Activated CD4-positive, alpha-beta T cell treated with anti-CD3 and anti-CD28 coated beads, Interleukin-2, amount 10 ng/mL, durations not matched to agents 24 days and 14 days (primary cell): ENCODE results near the gene ARHGEF28. TPM values are rescaled to one million over a fixed set of nuclear protein-coding genes. Genes with fewer than 3 reads are reported as not detected.

ENCODE experiments used
- DNase-seq: peaks from one replicate; pipeline ENCODE4 v3.0.0; 2022
- H3K27ac Mint-ChIP-seq: one replicate; pipeline ENCODE4 v1.8.0; 2022; ENCODE audit warnings: mild to moderate bottlenecking, mixed read lengths
- H3K27me3 Mint-ChIP-seq: one replicate; pipeline ENCODE4 v1.8.0; 2022; ENCODE audit warnings: mixed read lengths
- H3K36me3 Mint-ChIP-seq: one replicate; pipeline ENCODE4 v1.8.0; 2022; ENCODE audit warnings: low read depth, mild to moderate bottlenecking, mixed read lengths
- H3K4me1 Mint-ChIP-seq: one replicate; pipeline ENCODE4 v1.8.0; 2021; ENCODE audit warnings: mixed read lengths
- H3K4me3 Mint-ChIP-seq: one replicate; pipeline ENCODE4 v1.8.0; 2022; ENCODE audit warnings: mild to moderate bottlenecking, moderate library complexity, mixed read lengths
- H3K9me3 Mint-ChIP-seq: one replicate; pipeline ENCODE4 v1.8.0; 2021; ENCODE audit warnings: mixed read lengths
- intact Hi-C: fragments of 100-400 bp; cut with micrococcal nuclease; formaldehyde crosslinking; loops from one replicate; pipeline ENCODE4 v1.15.1; 2023
- total RNA-seq: library from RNA; stranded (reverse); gene quantifications from 2 replicates; pipeline ENCODE4 v1.2.3, GENCODE V29; 2022

Gene ARHGEF28
- total RNA-seq, 1 donor from 2014 or later = 0.14 TPM

DNA sequence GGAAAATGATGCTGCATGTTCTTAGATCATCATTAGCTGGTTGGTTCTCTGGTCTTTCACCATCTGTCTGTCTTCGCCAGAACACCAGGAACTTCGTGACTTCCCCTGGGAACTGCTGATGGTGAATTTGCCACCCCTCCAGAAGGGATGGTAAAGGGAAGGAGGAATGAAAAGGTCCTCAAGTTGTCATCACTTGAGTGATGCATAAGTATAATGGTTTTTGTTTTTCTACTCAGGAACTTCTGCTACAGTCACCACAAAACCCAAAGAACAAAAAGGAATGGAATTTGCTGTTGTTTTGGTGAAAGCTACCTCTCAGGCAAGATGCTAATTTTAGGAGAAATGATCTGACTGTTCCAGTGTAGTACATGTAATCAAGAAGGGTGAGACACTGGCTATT, 328.4 kb downstream of the ARHGEF28 start:
- Mint-ChIP-seq H3K36me3 (no peaks in the 10 kb centered on the region), H3K27ac (no peak overlapping the region), H3K4me3 (no peak overlapping the region), H3K4me1 (no peaks in the 10 kb centered on the region), H3K9me3 (peaks cover 8% of the 10 kb centered on the region), H3K27me3 (peaks cover 2% of the 10 kb centered on the region)
- DNase-seq = no peak
- intact Hi-C loops = no loop called here

DNA sequence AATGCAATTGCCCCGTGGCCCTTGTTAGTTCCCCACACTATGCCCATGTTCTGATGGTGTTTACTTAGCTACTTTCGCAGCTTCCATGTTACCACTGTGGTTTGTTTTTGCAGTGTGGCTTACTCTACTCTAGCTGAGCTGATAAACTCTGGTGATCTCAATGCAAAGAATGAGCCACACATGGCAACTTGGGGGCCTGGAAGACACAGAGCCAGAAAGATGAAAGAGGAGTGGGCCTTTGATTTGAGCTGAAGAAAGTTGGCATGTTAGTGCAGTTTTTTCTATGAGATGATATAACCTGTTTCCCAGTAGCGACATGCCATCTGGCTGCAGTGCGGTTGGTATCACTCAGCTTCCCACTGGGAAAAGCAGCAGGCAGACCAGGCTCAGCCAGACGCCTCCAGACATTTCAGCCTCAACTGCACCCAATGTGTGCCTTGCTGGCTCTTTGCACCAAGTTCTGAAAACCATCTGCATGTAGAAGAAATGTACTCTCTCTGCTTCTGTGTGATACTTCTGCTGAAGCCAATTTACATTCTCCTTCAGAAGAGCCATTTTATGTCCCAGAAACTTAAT, 329.4 kb downstream of the ARHGEF28 start:
- H3K36me3 Mint-ChIP-seq = no peaks in the 10 kb centered on the region
- H3K4me1 Mint-ChIP-seq = no peaks in the 10 kb centered on the region
- peaks cover 2% of the 10 kb centered on the region for H3K27me3 Mint-ChIP-seq
- intact Hi-C loops = no loop called here
- no peak overlapping the region for H3K4me3 Mint-ChIP-seq
- DNase-seq = no peak
- no peak overlapping the region for H3K27ac Mint-ChIP-seq
- peaks cover 6% of the 10 kb centered on the region for H3K9me3 Mint-ChIP-seq

DNA sequence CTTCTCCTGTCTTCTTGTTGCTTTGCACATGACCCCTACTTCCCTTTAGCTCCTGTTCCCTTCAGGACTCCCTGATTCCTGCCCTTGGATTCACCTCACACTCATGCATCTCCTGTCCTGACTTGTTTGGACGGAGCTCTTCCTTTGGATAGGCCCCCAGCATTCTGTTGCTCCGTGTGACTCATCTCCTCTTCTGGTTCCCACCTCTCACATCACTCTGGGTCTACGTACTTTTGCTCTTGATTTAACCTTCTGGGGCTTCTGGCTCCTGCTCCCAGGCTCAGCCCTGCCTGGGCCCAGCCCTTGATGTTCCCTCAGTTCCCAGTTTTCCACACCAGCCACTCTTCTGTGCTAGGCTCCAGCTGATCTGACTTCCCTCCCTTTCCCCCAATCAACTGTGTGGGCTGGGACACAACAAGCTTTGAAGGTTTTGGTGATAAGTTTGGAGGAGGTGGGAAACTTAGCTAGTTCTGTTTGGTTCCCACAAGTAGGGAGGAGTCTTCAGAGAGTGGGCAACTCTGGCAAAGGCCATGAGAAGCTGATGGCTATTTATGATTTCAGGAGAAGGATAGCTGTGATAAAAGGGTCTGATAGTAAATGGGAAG, 331.5 kb downstream of the ARHGEF28 start:
- intact Hi-C loops = no loop called here
- Mint-ChIP-seq H3K9me3 (peaks cover 4% of the 10 kb centered on the region), H3K27ac (no peak overlapping the region), H3K4me3 (no peak overlapping the region), H3K27me3 (peaks cover 2% of the 10 kb centered on the region), H3K4me1 (no peaks in the 10 kb centered on the region), H3K36me3 (no peaks in the 10 kb centered on the region)
- DNase-seq = no peak

DNA sequence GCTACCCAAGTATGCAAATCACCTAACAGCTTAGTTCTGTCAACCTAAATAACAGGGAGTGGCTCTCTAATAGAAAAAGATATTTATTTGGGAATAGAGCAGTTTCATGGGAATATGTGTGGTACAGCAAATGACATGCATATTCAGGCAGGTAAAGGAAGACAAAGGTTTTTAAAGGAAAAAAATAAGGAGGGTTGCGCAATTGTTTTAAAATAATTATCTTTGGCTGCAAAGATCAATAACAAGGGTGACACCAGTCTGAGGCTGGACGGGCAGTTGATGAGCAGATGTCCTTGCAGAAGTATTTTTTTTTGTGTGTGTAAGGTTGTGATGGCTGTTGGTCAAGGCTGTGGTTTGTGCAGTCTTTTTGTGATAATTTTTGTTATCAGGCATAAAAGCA, 332.0 kb downstream of the ARHGEF28 start:
- no peak overlapping the region for H3K4me3 Mint-ChIP-seq
- H3K36me3 Mint-ChIP-seq = no peaks in the 10 kb centered on the region
- intact Hi-C loops = no loop called here
- DNase-seq = no peak
- no peak overlapping the region for H3K27ac Mint-ChIP-seq
- H3K4me1 Mint-ChIP-seq = no peaks in the 10 kb centered on the region
- peaks cover 2% of the 10 kb centered on the region for H3K27me3 Mint-ChIP-seq
- H3K9me3 Mint-ChIP-seq = peaks cover 4% of the 10 kb centered on the region

DNA sequence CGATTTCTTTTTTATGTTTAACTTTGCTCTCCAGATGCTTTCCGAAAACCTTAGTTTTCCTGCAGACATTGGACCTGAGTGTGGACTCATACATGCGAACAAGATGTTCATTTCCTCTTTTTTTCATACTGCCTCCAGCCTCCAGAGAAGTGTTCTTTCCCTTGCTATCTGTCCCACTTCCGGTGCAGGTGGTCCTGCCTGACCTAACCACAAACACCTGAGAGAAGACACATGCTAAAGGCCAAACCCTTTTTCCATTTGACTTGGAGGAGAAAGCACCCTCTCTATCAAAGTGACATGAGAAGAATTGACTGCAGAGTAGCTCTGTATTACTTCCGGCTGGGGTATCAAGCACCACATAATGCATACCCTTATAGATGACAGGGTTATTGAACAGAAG, 334.0 kb downstream of the ARHGEF28 start:
- no peak for DNase-seq
- Mint-ChIP-seq H3K36me3 (no peaks in the 10 kb centered on the region), H3K27me3 (peaks cover 5% of the 10 kb centered on the region), H3K9me3 (peaks cover 4% of the 10 kb centered on the region), H3K4me3 (no peak overlapping the region), H3K27ac (no peak overlapping the region), H3K4me1 (no peaks in the 10 kb centered on the region)
- intact Hi-C loops = no loop called here

DNA sequence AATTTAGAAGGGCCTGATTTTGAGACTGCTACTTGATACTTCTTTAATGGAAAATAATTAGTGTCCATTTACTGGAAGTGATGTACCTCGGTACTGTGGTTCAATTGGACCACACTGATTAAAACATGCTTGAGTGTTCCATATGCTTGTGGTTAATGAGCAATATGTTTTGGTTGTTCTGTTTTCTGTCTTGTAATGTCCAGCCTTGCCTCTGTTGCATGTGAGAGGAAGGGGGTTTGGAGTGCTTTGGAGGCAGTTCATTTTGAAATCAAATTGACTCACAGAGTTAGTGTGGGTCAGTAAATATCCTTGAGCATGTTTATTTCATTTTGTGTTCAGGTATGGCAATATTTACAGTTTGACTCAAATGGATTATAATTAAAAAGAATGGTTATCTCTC, 334.4 kb downstream of the ARHGEF28 start:
- no peaks in the 10 kb centered on the region for H3K36me3 Mint-ChIP-seq
- peaks cover 4% of the 10 kb centered on the region for H3K9me3 Mint-ChIP-seq
- intact Hi-C loops = no loop called here
- no peak overlapping the region for H3K4me3 Mint-ChIP-seq
- no peak overlapping the region for H3K27ac Mint-ChIP-seq
- DNase-seq = no peak
- H3K27me3 Mint-ChIP-seq = peaks cover 5% of the 10 kb centered on the region
- H3K4me1 Mint-ChIP-seq = no peaks in the 10 kb centered on the region

DNA sequence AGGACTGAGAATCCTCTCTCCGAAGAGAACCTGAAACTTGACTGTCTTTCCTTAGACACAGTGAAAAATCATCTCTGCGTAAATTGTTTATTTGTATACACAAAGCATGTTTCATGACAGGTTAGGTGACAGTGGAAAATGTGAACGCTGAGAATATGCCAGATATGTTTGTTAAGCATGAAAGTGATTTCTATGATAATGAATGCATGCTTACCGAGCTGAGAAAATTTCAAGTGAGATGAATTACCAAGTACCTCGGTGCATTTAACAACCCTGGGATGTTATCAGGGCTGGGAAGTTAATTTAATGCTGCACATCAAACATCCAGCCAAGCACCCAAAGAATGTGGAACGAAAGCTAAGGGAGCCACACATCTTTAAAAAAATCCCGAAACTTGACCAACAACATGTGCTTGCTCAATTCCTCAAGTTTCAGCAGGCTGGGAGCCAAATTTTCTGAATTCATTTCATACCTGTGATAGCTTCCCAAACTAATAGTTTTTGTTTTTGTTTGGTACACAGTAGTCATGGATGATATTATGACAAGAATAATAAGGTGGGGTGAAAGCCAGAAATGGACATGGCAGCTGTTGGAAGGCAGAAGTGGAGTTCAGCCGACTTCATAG, 336.9 kb downstream of the ARHGEF28 start:
- no peak for DNase-seq
- intact Hi-C loops = no loop called here
- Mint-ChIP-seq H3K9me3 (no peaks in the 10 kb centered on the region), H3K36me3 (no peaks in the 10 kb centered on the region), H3K27ac (no peak overlapping the region), H3K4me3 (no peak overlapping the region), H3K4me1 (no peaks in the 10 kb centered on the region), H3K27me3 (peaks cover 3% of the 10 kb centered on the region)

DNA sequence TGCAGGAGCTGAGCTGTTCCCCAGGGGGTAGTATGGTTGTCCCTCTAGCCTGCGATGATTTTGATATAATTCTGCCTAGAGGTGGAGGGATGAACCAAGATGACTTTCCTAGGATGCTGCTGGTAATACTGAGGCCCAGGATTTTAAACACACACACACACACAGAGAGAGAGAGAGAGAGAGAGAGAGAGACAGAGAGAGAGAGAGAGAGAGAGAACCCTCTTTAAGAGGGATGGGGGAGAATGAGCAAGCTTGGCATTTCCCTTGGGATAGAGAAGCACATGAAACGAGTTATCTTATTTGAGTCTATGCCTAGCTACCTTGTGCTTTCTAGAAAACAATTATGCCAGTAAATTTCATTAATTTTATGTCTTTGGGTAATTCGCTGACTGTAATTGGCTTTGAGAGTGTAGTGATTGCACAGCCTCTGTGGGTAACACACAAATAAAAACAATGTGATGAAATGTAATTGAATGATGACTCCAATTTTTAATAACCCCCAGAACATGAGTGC, 338.4 kb downstream of the ARHGEF28 start:
- Mint-ChIP-seq H3K27me3 (peaks cover 3% of the 10 kb centered on the region), H3K4me3 (no peak overlapping the region), H3K27ac (no peak overlapping the region), H3K9me3 (no peaks in the 10 kb centered on the region), H3K4me1 (no peaks in the 10 kb centered on the region), H3K36me3 (no peaks in the 10 kb centered on the region)
- intact Hi-C loops = no loop called here
- DNase-seq = no peak

DNA sequence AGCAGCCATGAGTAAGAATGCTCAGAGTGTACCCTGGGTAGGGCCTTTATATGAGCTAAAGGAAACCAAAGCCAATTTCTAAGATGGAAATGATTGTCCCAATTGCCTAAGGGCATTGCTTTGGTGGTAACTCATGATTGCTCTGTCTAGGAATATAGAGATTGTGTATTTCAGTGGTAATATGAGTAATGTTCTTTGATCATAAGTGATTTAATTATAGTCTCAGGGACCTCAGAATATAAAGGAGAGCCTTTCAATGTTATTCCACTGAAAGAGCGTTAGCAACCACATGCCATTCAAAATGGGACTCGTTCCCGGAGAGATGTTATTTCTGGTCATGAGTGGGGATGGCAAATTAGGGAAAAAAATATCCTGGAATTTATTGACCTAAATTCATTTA, 340.5 kb downstream of the ARHGEF28 start:
- peaks cover 3% of the 10 kb centered on the region for H3K27me3 Mint-ChIP-seq
- no peaks in the 10 kb centered on the region for H3K36me3 Mint-ChIP-seq
- intact Hi-C loops = no loop called here
- no peak for DNase-seq
- H3K4me3 Mint-ChIP-seq = no peak overlapping the region
- no peak overlapping the region for H3K27ac Mint-ChIP-seq
- no peaks in the 10 kb centered on the region for H3K4me1 Mint-ChIP-seq
- H3K9me3 Mint-ChIP-seq = no peaks in the 10 kb centered on the region

DNA sequence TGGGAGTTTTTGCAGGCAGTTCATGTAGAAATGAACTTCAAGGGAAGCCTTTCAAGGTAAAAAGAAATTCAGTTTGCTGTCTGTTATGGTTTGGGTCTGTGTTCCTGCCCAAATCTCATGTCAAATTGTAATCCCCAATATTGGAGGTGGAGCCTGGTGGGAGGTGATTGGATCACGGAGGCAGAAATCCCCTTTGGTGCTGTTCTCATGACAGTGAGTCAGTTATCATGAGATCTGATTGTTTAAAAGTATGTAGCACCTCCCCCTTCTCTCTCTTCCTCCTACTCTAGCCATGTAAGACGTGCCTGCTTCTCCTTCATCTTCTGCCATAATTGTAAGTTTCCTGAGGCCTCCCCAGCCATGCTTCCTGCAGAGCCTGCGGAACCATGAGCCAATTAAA, 341.4 kb downstream of the ARHGEF28 start:
- no peak overlapping the region for H3K4me3 Mint-ChIP-seq
- no peaks in the 10 kb centered on the region for H3K36me3 Mint-ChIP-seq
- peaks cover 3% of the 10 kb centered on the region for H3K27me3 Mint-ChIP-seq
- H3K9me3 Mint-ChIP-seq = no peaks in the 10 kb centered on the region
- no peak overlapping the region for H3K27ac Mint-ChIP-seq
- intact Hi-C loops = no loop called here
- no peak for DNase-seq
- H3K4me1 Mint-ChIP-seq = no peaks in the 10 kb centered on the region

DNA sequence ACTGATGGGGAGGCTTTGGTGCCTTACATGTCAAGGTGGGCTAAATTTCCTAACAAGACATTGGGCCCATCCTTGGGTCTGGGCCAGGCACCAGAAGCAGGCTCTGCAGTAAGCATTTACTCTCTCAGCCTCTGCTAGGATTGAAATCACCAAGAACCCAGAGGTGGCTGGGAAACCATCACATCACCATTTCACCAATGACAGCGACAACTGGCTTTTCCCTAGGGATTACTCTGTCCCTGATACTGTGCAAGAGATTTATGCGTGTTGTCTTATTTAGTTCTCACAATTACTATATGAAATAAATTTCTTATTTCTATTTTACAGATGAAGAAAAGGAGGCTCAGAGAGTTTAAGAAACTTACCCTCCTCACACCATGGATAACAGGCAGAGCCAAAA, 342.2 kb downstream of the ARHGEF28 start:
- Mint-ChIP-seq H3K9me3 (no peaks in the 10 kb centered on the region), H3K27ac (no peak overlapping the region), H3K4me1 (no peaks in the 10 kb centered on the region), H3K4me3 (no peak overlapping the region), H3K36me3 (no peaks in the 10 kb centered on the region), H3K27me3 (peaks cover 3% of the 10 kb centered on the region)
- intact Hi-C loops = no loop called here
- no peak for DNase-seq

DNA sequence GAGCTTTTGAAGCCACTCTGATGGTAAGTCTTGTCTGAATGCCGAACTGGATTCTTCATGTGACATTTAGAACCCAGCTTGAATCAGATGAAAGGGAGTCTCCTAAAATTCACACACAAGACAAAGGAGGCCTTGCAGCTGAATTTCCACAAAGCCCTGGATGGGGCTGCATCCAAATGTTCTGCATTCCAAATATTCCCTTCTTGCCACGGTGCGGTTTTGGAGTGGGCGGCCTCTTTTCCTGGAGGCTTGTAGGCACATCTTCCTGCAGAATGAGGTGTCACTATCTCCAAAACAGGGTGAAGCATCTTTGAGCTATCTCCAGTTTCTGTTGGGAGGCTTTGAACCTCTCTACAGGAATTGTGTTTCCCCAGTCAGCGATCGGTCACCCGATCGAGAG, 342.7 kb downstream of the ARHGEF28 start:
- Mint-ChIP-seq H3K9me3 (no peaks in the 10 kb centered on the region), H3K27me3 (peaks cover 3% of the 10 kb centered on the region), H3K36me3 (no peaks in the 10 kb centered on the region), H3K4me1 (no peaks in the 10 kb centered on the region), H3K4me3 (no peak overlapping the region), H3K27ac (no peak overlapping the region)
- intact Hi-C loops = no loop called here
- DNase-seq = no peak

DNA sequence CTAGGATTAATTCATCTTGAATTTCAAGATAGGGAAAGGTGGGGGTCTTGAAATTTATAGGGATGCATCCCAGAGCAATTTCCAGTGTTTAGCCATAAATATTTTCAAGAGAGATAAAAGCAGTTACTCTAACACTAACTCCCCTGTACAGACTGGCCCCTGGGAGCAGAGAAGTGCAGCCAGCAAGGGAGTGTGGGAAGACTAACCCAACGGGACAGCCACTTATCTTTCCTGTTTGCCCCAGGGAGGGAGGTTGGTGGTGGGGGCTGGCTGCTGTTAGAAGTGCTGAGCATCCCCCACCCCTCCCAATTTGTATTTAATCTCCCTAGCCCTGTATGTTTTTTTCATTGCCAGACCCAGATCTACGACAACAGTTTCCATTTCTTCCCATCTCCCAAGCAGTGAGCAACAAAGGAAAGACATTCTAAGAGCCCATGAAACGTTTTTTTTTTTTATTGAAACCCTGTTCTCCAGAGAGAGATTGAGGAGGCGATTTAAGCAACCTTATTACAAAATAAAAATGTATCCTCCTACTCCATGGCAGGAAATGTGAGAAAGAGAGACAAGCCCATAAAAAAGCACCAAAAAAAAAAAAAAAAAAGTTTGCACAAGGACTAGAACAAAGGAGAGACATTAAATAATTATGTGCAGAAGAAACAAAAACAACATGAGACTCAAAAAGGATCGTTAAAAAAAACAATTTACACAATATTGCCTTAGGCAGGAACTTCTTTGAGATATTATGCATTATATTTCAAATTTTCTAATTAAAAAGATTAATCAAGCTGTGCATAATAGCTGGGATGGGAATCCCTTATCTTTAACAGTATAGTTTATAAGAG, 343.4 kb downstream of the ARHGEF28 start:
- Mint-ChIP-seq H3K27ac (no peak overlapping the region), H3K9me3 (no peaks in the 10 kb centered on the region), H3K4me1 (no peaks in the 10 kb centered on the region), H3K36me3 (no peaks in the 10 kb centered on the region), H3K4me3 (no peak overlapping the region), H3K27me3 (no peaks in the 10 kb centered on the region)
- intact Hi-C loops = no loop called here
- DNase-seq = no peak

DNA sequence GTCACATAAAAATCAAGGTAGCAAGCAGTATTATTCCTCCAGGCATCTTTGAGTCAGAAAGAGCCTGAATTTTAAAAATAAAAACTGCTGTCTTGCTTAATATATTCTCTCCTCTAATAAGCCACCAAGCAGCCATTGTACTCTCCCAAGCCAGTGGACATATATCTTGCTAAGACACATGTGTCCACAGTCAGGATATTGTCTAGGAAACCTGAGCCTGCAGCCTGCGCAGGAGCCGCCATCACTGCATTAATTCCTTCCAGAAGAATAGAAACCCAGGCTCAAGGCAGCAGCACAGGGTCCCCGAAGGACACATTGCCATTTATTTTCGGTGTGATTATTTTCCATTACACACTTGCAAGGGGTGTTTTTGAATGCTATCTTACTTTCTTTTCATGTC, 345.3 kb downstream of the ARHGEF28 start:
- Mint-ChIP-seq H3K36me3 (no peaks in the 10 kb centered on the region), H3K4me3 (no peak overlapping the region), H3K4me1 (no peaks in the 10 kb centered on the region), H3K9me3 (no peaks in the 10 kb centered on the region), H3K27ac (no peak overlapping the region), H3K27me3 (no peaks in the 10 kb centered on the region)
- intact Hi-C loops = no loop called here
- DNase-seq = no peak
